HUES64 (cell line): ENCODE results near the gene ETDB. TPM values are rescaled to one million over a fixed set of nuclear protein-coding genes. Genes with fewer than 3 reads are reported as not detected.
"Not testable (repeated sequence)": the region's sequence is repeated elsewhere in the genome, so short reads cannot be mapped to it uniquely, and the experiment has no call there.

Experiments used
- H3K27ac ChIP-seq: 2 replicates; pipeline ENCODE4 v1.7.0; 2013; ENCODE audit warnings: low read depth, low read length, inconsistent platforms
- H3K27me3 ChIP-seq: 2 replicates; pipeline ENCODE4 v1.6.1; 2013; ENCODE audit warnings: mild to moderate bottlenecking, low read length; ENCODE audit not compliant: insufficient read depth
- H3K36me3 ChIP-seq: 2 replicates; pipeline ENCODE4 v1.6.1; 2013; ENCODE audit warnings: mild to moderate bottlenecking, low read length; ENCODE audit not compliant: insufficient read depth
- H3K4me1 ChIP-seq: 2 replicates; pipeline ENCODE4 v1.6.1; 2013; ENCODE audit warnings: mild to moderate bottlenecking, low read length, moderate library complexity; ENCODE audit not compliant: insufficient read depth
- H3K4me3 ChIP-seq: 2 replicates; pipeline ENCODE4 v1.5.1; 2013; ENCODE audit warnings: mild to moderate bottlenecking, low read length, moderate library complexity
- H3K9ac ChIP-seq: 2 replicates; pipeline ENCODE4 v1.6.1; 2013; ENCODE audit warnings: mild to moderate bottlenecking, low read depth, low read length
- H3K9me3 ChIP-seq: 2 replicates; pipeline ENCODE4 v1.6.1; 2013; ENCODE audit warnings: low read depth, low read length; ENCODE audit not compliant: insufficient read depth
- WGBS: fragments of 150-250, 120-280 bp; methylation state at CpG from one replicate; pipeline ENCODE4 v1.1.7; 2013; ENCODE audit warnings: missing lambda C conversion rate; 5-methylcytosine and 5-hydroxymethylcytosine counted together
- polyA plus RNA-seq, 2 experiments: library from polyadenylated mRNA; stranded (reverse); fragments of 50-300 nt; gene quantifications; one replicate each; pipeline ENCODE4 v1.2.3, GENCODE V29; 2013

The ETDB gene
- polyA plus RNA-seq (2013, experiment 1 of 2): not detected
- not detected for polyA plus RNA-seq (2013, experiment 2 of 2)

DNA sequence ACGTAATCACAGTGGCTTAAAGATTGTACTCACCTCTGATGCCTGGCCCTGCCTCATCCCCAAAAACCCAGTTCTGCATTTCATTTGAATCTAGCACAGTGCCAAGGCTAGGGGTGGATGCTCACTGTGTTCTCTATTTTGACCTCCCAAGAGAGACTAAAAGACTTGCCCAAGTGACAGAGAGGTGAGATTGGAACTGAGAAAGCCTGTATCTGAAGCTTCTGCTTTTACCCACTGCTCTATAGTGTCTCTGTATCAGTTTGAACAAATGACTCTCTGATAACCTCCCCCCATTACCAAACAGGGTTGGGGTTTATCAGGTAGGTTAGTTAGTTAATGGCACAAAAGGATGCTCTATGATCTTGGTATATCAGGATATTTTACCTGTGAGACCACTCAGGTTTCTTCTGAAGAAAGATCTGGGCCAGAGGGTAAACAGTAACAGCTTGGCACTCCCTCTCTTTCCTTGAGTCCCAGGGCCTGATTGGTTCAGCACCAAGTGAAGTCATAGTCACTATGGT lies at the start of gene ETDB:
ETDB (minus strand) TSS at position 471 of the 521 bp plus-strand sequence. CDS start 1,265 bp downstream, outside the sequence.
- no CpG with 5 or more reads among the region's 1 CpG for WGBS
- H3K27me3 ChIP-seq, H3K4me1 ChIP-seq, H3K36me3 ChIP-seq, H3K9ac ChIP-seq, H3K27ac ChIP-seq, H3K4me3 ChIP-seq, H3K9me3 ChIP-seq: not testable (repeated sequence)

DNA sequence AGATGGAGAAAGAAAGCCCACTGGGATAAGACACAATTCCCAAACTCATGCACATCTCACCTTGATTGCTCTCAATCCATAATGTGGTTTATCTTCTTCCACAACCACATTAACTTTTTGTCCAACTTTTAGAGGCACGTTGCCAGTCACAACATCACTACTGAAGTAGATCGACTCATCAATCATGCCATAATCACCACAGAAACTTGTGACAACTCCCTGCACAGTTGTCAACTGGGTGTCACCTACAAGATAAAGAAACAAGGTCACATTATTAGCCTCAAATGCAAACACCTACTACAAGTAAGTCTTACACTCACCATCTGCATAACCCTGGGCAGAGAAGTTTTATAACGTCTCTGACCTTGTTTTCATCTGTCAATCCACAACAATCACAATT lies 49.2 kb upstream of the ETDB start:
- H3K27me3 ChIP-seq, H3K9me3 ChIP-seq, H3K9ac ChIP-seq, H3K4me3 ChIP-seq, H3K27ac ChIP-seq, H3K4me1 ChIP-seq, H3K36me3 ChIP-seq: not testable (repeated sequence)
- WGBS: 92% methylated on average over 3 of the region's 3 CpGs

DNA sequence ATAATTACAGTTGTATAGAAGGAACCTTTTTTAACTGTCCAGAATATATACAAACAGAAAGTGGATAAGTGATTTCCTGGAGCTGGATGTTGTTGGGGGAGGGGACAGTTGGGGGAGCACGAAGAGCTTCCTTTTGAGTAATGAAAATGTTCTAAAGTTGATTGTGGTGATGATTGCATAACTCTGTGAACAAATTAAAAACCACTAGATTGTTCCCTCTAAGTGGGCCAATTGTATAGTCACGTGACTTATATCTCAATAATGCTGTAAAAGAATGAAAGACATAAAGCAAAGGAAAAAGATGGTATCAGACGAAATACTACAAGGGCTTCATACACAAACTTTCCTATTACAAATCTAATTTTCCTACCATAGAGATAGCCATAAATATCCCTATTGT lies 48.2 kb upstream of the ETDB start:
- WGBS: 91% methylated on average over 1 of the region's 3 CpGs
- no peak overlapping the region for H3K27ac ChIP-seq
- H3K4me1 ChIP-seq: no peaks in the 10 kb centered on the region
- H3K27me3 ChIP-seq: no peaks in the 10 kb centered on the region
- no peak overlapping the region for H3K4me3 ChIP-seq
- no peaks in the 10 kb centered on the region for H3K36me3 ChIP-seq
- no peak overlapping the region for H3K9ac ChIP-seq
- H3K9me3 ChIP-seq: no peaks in the 10 kb centered on the region

DNA sequence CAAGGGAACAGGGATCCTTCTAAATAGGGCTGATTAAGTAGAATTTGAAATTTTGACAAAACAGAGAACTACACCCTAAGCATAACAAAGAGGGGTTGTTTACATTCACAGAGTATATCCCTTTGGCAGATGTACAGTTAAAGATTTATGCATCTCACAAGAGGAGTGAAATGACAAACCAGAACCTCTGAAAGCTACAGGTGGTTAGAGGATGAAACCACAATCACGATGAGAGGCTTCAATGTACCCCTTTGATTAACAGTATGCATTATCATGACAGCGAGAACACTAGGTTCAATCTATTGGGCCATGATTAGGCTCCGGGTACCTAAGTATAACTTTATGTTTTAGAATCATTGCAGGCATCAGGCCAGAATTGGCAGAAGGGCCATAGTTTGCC lies 34.4 kb upstream of the ETDB start:
- WGBS: no CpG with 5 or more reads among the region's 3 CpGs
- not testable (repeated sequence) for H3K9me3 ChIP-seq, H3K4me3 ChIP-seq, H3K27me3 ChIP-seq, H3K4me1 ChIP-seq, H3K27ac ChIP-seq, H3K36me3 ChIP-seq, H3K9ac ChIP-seq

DNA sequence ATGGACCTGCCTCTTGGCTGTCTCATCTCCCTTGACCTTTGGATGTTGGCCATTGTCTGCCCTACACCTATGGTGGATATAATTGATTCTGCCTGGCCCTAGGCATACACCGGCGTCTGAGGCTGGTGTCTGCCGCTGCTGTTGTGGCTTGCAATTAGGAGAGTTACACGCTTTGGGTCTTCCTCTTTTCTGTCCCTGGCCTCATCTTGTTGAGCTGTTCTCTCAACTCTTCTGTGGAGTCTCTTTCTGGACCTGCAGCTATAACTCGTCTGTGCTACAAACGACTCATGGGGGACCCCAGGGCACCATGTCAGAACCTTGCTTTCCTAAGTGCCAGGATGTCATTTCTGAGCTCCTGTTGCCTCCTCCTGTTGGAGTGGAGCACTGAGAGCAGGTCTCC lies 5.8 kb upstream of the ETDB start:
- H3K27ac ChIP-seq, H3K36me3 ChIP-seq, H3K9me3 ChIP-seq, H3K4me3 ChIP-seq, H3K27me3 ChIP-seq, H3K4me1 ChIP-seq, H3K9ac ChIP-seq: not testable (repeated sequence)
- no CpG with 5 or more reads among the region's 6 CpGs for WGBS

DNA sequence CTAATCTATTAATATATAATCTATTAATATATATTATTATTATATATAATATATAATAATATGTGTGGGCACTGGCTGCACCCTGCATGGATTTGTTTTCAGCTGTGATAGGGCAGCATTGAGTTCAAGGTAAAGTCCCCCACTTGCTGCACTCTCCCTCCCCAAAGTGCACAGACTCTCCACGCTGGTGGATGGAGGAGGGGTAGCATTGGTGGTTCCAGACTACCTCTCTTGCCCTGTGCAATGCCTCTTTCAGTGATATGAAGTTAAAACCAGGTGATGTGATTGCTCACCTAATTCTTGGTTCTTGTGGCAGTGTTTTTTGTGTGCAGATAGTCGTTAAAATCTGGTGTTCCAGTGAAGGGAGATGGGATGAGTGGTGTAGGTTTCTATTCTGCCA lies 4.3 kb downstream of the ETDB start:
- not testable (repeated sequence) for H3K4me1 ChIP-seq, H3K4me3 ChIP-seq, H3K9me3 ChIP-seq, H3K36me3 ChIP-seq, H3K9ac ChIP-seq, H3K27me3 ChIP-seq, H3K27ac ChIP-seq
- WGBS: no CpG with 5 or more reads among the region's 2 CpGs

DNA sequence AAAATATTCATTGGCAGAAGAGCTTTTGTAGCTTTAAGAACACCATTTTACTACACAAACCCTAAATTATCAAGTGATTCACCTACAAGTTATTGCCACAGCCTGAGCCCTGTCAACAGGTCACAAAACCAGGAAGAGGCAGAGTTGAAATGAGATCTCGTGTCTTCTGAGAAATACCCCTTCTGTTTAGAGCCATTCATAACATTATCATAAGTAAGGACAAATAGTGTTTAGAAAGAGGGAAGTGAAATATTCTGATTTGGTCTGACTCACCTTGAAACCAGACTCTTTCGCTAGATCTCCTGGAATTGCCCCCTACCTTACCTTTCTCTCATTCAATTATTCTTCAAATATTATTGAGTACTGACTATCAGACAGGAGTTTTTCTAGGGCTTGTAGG lies 5.9 kb downstream of the ETDB start:
- Histone ChIP-seq H3K4me1 (no peaks in the 10 kb centered on the region), H3K27me3 (no peaks in the 10 kb centered on the region; the same call in 1 of the 2 replicates), H3K27ac (no peak overlapping the region), H3K36me3 (no peaks in the 10 kb centered on the region), H3K4me3 (no peak overlapping the region), H3K9ac (no peak overlapping the region), H3K9me3 (no peaks in the 10 kb centered on the region)
- no CpG with 5 or more reads among the region's 2 CpGs for WGBS

DNA sequence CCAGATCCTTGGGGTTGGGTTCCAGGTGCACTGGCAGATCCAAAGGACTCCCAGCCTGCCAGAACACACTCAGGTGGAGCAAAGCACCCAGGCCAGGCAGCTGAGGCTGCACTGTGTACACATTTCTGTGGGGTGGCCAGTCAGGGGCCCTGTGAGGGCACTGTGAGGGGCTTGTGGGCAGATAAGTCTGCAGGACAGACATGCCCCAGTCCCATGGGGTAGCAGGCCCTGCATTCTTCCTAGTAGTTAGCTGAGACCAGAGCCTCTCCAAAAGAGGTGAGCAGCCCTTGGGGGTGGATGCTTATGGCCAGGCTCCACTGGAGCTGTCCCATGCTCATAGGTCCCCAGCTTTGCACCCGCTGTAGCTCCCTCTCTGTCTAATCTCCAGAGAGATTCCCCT lies 7.6 kb downstream of the ETDB start:
- WGBS: 100% methylated on average over 1 of the region's 1 CpG
- no peaks in the 10 kb centered on the region; the same call in 1 of the 2 replicates for H3K27me3 ChIP-seq

DNA sequence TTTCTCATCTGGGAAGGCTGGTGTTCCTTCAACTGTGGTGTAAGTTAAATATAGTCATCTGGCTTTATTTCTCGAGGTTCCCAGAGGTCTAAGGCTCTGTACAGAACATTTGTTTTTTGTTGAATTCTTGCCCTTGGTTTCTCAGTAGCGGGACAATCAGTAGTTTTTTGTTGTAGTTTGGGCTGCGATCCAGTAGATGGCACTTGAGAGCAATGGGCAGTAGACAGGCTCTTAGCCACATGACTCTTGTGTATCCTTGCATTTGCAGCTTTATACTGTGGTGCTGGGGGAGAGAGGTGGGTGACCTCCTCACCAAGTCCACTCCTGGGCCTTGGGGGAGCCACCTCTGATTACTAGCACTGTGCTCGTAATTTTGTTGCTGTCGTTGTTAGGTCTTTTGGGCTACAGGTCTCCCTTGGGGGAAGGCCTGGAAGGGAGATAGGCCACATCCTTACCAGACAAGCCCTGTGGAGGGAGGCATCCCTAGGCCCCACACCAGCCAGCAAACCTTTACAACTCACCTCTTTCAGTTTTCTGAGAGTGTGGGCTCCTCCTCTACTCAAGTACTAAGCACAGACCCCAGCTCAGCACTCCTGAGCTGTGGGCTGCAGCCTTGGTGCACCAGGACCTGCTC lies 8.1 kb downstream of the ETDB start:
- WGBS: 35% methylated on average over 5 of the region's 5 CpGs
- no peaks in the 10 kb centered on the region for H3K36me3 ChIP-seq
- H3K9ac ChIP-seq: no peak overlapping the region
- no peaks in the 10 kb centered on the region; the same call in 1 of the 2 replicates for H3K27me3 ChIP-seq
- no peaks in the 10 kb centered on the region for H3K9me3 ChIP-seq
- no peak overlapping the region for H3K4me3 ChIP-seq
- H3K4me1 ChIP-seq: no peaks in the 10 kb centered on the region
- H3K27ac ChIP-seq: no peak overlapping the region

More for the DNA sequence above, 7.6 kb downstream of the ETDB start:
- Histone ChIP-seq H3K27ac (no peak overlapping the region), H3K4me1 (no peaks in the 10 kb centered on the region), H3K9me3 (no peaks in the 10 kb centered on the region), H3K36me3 (no peaks in the 10 kb centered on the region), H3K9ac (no peak overlapping the region), H3K4me3 (no peak overlapping the region)

DNA sequence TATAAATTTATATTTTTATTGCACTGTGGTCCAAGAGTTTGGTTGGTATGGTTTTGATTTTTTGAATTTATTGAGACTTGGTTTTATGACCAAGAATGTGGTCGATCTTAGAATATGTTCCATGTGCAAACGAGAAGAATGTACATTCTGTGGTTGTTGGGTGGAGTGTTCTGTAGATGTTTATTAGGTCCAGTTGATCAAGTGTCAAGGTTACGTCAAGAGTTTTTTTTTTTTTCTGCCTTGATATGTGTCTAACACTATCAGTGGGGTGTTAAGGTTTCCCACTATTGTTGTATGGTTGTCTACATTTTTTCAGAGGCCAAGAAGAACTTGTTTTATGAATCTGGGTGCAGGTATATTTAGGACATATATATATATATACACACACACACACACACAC lies 10.8 kb downstream of the ETDB start:
- Histone ChIP-seq H3K27ac (no peak overlapping the region), H3K27me3 (no peaks in the 10 kb centered on the region; the same call in 1 of the 2 replicates), H3K4me3 (no peak overlapping the region), H3K4me1 (no peaks in the 10 kb centered on the region), H3K36me3 (no peaks in the 10 kb centered on the region), H3K9ac (no peak overlapping the region), H3K9me3 (no peaks in the 10 kb centered on the region)
- 89% methylated on average over 3 of the region's 3 CpGs for WGBS

DNA sequence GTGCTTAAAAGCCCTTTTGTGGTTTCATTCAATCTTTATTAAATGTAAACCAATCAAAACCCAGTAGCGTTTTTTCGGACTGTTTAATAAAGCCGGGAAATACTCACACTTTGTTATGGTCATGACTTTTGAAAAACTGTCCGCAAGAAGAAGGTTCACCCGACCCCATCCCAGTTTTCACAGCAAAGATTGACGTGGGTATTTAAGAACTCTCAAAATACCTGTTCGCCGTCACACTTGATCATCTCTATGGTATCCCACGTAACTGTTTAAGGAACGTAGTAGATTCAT lies 20.9 kb downstream of the ETDB start:
- H3K9ac ChIP-seq: no peak overlapping the region
- no peaks in the 10 kb centered on the region for H3K36me3 ChIP-seq
- H3K27ac ChIP-seq: no peak overlapping the region
- H3K27me3 ChIP-seq: peaks cover 3% of the 10 kb centered on the region; the same call in 1 of the 2 replicates
- H3K4me1 ChIP-seq: no peaks in the 10 kb centered on the region
- 87% methylated on average over 10 of the region's 10 CpGs for WGBS
- H3K4me3 ChIP-seq: no peak overlapping the region; the same call in 1 of the 2 replicates
- H3K9me3 ChIP-seq: no peaks in the 10 kb centered on the region

DNA sequence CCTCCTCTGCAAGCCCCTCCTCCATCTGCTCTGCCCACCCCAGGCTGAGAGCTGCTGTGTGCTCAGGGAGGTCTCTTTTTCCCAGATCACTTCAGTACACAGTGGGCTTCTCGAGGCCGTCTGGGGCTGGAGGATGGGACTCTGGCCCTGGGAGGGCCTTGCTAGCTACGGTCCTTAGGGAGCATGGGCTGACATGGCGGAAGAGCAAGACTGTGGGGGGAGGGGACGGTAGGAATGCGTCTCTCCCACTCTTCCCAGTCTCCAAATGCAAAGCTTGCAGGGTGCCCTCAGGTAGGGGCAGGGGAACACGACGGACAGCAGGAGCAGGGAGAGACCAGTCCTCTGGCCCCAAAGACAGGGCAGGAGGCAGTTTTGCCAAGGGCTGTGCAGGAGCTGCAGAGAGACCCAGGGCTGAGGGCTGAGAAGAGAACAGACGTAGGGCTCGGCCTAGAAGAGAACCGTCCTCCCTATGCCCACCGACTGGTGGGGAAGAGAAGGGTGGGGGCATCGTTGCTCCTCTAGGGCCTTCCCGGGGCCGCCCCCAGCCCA lies 23.1 kb downstream of the ETDB start:
- H3K36me3 ChIP-seq, H3K27ac ChIP-seq, H3K4me1 ChIP-seq, H3K27me3 ChIP-seq, H3K9me3 ChIP-seq: not testable (repeated sequence)
- WGBS: 13% methylated on average over 9 of the region's 15 CpGs
- H3K9ac ChIP-seq: 0 out of 2 replicates have a peak overlapping the region, but pooled peaks have one; percentile 55
- H3K4me3 ChIP-seq: peak overlapping the region; percentile 62
